GM21423 (cell line): ENCODE results near the gene EIF4E3.

Experiments used
- ATAC-seq: cut with Tn5 transposase; IDR thresholded peaks from one replicate; pipeline ENCODE4 v1.9.1; 2021; ENCODE audit warnings: mild to moderate bottlenecking, moderate library complexity; ENCODE audit not compliant: unreplicated experiment

Gene EIF4E3

DNA sequence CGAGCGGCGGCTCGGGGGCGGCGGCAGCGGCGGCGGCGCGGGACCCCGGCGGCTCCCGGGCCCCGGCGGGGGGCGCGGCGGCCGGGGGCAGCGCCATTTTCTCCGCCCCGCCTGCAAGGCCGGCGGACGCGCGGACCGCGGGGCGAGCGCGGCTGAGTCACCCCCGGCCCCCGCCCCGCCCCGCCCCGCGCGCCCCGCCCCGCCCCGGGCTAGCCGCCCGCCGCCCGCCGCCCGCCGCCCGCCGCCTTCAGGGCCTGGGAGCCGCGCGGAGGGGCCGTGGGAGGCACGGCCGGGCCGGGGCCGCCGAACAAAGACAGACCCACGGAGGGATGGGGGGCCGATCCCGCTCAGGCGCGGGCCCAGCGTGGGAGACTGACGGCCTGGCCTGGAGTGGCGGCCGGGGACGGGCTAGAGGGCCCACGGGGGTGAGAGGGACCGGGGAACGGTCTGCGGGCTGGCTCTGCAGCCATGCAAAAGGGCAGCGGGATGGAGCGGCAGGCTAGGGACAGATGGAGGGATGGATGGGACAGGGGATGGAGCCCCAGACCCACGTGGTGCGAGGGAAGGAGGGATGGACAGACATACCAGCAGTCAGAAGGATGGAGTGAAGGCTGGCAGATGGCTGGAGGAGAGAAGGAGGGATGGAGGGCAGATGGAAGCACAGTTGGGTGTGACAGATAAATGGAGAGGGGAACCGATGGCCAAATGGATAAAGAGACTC lies at the start of gene EIF4E3:
Gene EIF4E3 (minus strand): TSS at position 132 of the 721 bp plus-strand sequence. CDS start 35 bp downstream, at position 97.
- ATAC-seq = peak; percentile 31

DNA sequence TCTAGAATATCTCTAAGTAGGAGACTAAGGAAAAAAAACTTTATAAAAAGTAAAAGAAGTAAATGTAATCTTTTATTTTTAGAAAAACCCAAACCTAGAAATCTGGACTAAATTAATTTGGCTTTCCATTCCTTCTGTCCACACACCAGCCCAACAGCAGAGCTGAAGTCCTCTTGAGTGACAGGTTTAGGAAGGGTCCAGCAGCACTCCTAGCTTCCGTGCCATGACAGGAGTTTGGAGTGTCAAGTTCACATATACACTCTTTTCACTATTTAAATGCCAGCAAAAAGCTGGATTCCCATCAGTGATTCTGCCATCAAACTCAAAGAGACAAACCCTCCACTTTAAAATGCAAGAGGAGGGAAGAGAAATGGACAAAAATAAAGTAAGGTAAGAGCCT lies 46.7 kb upstream of the EIF4E3 start:
- no peak for ATAC-seq

DNA sequence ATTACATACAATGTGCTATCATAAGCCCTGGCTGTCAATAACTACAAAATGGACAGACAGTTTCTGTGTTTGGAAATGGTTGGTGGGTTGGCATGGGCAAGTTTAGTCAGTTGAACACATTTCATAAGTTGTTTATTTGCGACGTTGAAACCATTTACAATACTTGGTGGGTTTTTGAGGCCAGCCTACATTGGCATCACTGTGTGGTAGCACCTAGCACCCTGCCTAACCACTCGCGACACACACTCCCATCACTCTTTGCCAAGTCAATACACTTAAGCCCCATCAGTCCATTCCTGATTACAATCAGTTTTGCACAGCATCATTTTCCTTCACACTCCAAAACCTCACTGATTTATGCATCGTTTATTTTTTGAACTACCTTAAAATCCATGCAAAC lies 45.9 kb upstream of the EIF4E3 start:
- ATAC-seq = no peak

DNA sequence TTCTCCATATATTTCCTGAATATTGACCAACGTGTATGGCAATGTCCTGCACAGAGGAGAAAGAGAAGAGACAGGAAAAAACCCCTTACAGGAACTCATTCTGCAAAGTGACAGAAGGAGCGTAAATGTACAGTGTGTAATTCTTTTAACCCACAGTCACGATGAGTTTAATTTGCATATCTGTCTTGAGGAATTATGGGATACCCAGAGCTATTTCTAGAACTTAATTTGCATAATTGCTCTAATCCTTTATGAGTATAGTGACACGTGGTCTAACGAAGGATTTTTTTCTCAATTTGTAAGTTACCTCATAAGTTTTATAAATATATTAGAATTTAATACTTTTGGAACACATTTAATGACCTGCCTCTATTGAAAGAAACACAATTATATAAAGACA lies 38.2 kb upstream of the EIF4E3 start:
- no peak for ATAC-seq

DNA sequence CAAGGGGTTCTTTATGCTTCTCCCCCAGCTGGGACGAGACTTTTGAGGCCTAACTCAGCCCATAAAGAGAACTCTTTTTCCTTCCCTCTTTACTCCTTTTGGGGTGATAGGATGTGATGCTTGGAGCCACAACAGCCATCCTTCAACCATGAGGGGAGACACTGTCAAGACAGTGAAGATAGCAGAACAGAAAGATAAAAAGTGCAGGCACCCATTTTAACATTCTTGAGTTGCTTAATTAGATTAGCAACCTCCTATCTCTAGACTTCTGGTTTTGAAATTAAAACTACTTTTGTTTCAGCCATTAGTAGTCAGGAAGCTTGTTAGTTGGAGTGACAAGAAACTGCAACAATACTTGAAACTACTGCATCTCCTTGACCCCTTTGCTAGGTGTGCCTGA lies 34.9 kb upstream of the EIF4E3 start:
- no peak for ATAC-seq

DNA sequence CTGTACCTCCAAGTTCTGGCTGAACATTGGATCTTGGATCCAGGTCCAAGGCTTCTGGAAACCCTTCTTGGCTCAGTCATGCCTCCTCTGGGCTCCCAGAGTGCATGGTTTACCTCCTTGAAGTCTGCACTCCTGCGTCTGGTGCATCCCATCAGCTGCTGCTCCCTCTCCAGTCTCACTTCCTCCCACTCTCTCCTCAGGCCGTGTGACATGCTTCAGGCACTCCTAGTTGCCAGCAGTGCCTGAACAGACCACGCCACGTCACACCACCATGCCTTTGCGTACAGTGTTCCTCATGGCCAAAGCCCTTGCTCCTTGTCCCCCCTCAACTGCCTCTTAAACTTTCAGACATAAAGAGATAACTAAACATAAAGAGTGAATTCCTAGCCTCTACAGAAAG lies 34.2 kb upstream of the EIF4E3 start:
- ATAC-seq = no peak

DNA sequence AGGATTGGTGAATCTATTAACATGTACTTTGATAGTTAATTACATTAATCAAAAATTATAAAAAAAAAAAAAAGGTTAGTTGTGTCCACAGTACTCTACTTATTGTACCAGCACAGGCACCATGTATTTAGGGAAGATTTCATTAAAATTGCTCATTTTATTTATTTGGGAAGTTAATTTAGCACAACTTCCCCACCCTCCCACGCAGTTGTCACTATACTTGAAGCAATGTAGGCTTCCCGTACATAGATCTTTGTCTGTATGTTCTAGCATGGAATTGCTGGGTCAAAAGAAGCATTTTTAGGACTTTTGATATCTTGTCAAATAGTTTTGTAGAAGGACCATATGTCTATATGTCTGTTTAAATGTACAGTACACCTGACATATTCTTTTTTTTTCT lies 32.9 kb upstream of the EIF4E3 start:
- ATAC-seq = no peak

DNA sequence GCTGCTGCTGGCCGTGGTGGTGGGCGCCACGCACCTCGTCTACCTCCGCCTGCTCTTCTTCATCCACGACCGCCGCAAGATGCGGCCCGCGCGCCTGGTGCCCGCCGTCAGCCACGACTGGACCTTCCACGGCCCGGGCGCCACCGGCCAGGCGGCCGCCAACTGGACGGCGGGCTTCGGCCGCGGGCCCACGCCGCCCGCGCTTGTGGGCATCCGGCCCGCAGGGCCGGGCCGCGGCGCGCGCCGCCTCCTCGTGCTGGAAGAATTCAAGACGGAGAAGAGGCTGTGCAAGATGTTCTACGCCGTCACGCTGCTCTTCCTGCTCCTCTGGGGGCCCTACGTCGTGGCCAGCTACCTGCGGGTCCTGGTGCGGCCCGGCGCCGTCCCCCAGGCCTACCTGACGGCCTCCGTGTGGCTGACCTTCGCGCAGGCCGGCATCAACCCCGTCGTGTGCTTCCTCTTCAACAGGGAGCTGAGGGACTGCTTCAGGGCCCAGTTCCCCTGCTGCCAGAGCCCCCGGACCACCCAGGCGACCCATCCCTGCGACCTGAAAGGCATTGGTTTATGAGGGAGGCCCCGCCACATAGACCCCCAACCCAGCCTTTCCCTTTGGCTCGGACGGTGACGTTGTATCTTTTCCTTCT lies 29.5 kb upstream of the EIF4E3 start:
- ATAC-seq = no peak

DNA sequence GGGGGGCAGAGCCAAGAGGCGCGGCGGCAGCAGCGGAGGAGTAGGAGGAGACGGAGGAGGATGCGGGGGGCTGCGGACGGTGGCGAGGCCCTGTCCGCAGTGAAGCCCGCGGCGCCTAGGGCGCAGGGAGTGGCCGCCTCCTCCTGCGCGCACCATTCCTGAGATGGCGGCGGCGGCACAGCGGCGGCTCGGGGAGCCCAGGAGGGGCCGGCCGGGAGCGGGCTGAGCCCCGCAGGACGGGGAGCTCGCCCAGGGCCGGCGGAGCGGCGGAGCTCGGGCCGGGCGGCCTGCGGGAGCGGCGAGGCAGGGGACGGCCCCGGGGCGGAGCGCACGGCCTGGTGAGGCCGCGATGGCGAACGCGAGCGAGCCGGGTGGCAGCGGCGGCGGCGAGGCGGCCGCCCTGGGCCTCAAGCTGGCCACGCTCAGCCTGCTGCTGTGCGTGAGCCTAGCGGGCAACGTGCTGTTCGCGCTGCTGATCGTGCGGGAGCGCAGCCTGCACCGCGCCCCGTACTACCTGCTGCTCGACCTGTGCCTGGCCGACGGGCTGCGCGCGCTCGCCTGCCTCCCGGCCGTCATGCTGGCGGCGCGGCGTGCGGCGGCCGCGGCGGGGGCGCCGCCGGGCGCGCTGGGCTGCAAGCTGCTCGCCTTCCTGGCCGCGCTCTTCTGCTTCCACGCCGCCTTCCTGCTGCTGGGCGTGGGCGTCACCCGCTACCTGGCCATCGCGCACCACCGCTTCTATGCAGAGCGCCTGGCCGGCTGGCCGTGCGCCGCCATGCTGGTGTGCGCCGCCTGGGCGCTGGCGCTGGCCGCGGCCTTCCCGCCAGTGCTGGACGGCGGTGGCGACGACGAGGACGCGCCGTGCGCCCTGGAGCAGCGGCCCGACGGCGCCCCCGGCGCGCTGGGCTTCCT lies 28.8 kb upstream of the EIF4E3 start, which contains the start of gene GPR27:
Gene GPR27 (plus strand): TSS at position 155 of the 909 bp plus-strand sequence. CDS start 195 bp downstream, at position 350.
- ATAC-seq = no peak

DNA sequence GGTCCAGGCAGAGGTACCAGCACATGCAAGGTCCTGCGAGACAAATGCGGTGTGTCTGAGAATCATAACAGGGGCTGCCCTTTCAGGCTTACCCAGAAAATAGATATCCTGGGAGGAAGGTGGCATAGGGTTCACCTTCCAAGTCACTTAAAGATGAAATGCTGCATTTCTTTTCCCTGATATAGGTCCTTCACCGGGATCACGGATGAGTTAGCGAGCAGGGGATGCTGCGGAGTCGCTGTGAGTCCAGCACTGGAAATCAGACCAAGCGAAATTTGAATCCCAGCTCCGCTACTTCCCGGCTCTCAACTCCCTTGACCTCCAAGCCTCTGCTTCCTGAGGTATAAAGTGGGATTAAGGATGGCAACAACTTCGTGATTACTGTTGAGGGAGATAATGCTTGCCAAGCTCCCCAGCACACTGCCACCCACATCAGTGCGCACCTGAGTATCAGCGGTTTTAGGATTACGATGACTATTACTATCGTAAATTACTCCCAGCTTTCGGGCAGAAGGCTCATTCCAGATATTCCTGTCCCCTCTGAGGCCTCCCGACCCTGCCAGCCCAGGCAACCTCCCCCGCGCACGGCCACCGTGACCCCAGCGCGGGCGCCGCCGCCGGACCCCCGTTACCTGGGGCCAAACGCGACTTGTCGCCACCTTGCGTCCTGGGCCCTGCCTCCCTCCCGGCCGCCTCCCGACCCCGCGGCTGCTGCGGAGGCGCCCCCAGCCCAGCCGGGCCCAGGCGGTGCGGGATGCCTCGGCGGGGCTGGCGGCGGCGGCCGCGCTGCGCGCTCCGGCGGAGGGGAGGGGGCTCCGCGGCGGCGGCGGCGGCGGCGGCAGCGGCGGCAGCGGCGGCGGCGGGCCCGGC lies 27.9 kb upstream of the EIF4E3 start:
- ATAC-seq = no peak

DNA sequence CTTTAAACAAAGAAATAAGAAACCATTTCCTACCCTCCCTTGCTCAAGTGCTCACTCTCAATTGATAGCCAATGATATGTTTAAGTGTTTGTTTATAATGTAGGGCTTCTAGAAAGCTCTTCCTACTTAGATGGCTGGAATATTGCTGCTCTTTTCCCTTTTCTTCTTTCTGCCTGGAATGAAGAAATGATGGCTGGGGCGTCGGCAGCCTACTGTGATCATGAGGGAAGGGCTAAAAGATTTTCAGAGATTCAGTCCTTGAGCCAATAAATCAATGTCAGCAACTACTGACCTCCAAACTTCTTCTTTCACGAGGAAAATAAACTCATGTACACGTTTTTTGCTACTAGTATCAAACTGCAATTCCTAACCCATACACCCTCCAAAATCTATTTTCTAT lies 26.4 kb upstream of the EIF4E3 start:
- ATAC-seq = no peak

DNA sequence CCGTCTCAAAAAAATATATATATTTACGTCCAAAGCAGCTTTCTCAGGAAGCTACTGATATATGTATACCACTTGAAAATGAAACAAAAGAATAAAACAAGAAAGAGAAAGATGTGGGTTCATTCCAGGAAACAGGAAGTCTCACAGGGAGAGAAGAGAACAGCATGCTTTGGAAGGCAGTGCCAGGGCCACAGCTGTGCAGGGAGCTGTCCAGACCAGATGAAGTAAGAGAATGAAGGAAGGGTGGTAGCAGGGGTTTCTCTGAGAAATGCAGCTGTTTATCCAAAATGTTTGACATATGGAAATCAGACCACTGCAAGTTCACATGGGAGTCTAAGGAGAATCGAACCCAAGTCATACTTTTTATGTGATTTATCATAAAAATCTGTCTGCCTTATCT lies 19.5 kb upstream of the EIF4E3 start:
- ATAC-seq = no peak

DNA sequence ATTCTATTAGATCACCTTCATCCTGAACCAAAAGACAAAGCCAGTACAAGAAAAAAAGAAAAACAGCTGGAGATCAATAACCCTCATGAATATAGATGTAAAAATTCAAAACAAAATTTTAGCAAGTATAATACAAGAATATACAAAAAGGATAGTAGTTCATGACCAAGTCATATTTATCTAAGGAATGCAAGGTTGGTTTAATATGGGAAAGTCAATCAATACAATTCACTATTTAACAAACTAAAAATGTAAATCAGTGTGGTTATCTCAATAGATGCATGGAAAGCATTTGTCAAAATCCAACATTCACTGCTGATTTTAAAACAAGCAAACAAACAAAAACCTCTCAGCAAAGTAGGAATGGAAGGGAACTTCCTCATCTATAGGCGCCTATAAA lies 17.4 kb upstream of the EIF4E3 start:
- ATAC-seq = no peak

DNA sequence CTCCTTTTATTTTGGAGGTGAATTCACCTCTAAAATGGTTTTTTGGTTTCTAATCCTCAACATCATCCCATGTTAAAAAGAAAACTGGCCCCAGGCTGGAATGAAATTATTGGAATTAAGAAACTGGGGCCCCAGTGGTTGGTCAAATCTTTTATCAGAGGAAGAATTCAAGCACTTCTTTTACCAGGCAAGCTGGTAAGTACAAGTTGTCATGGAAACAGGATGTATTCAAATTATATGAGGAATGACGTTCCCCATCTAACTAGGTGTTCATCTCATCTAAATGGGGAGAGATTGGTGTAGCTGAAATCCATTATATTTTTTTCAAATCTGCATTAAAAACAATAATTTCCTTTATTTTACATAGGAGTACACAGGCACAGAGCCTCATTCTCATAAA lies 9.7 kb upstream of the EIF4E3 start:
- no peak for ATAC-seq

DNA sequence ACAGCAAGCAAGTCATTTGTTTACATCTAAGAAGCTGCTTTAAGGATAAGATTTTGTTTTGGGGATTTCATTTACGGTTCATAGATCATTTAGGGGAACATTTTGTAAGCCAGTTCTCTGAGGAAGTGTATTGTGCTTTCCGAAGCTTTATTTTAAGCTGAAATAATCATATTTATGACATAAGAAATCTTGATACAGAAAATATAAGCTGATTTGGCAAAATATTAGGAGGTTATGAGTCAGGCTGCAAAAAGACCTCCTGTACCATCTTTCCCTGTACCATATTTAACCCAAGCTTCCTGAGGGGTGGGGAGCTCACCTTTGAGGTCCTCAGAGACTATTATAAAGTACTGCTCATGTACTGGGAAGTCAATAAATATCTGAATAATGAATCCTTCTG lies 8.1 kb upstream of the EIF4E3 start:
- no peak for ATAC-seq

DNA sequence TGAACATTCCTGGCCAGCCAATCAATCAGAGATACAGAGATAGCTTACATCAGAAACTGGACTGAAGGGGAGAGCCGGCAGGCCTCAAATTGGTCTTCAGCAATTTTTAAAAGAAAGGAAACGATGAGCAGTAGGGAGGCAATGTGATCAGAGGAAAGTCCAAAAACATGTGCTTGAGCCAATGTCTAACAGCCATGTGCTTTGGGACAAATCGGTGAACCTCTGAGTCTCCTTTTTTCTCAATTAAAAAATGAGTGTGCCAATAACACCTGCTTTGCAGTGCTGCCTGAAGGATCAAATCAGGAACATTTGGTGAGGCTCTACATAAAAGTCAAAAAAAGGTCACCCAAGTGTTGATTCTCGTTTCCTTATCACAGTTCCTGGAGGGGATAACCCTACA lies 7.4 kb upstream of the EIF4E3 start:
- no peak for ATAC-seq

DNA sequence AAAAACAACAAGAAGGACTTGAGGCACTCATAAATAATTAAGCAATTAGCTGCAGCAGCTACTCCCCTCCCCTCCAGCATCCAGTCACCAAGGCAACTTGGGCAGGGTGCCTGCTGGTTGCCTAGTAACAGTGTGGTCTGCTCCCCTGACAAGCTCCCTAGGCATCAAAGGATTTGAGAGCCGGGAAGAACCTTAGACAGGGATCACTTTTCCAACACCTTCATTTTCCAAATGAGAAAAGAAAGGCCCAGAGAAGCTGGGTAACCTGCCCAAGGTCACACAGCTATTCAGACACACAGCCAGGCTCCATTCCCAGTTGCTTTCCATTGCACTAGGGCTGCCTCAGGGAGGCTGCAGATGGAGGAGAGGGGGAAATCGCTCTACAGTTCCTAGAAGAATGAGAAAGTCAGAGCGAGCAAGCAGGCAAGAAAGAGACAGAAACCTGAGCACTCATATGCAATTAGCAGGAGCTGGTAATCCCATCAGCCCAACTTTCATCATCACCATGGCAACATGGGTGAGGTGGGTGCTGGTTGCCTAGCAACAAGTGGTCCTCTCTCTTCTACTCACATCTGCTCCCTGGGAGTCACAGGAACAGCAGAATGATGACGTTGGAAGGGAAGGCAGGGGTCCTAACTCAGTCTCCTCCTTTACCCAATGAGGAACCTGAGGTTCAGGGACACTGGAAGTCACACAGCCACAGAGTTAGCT lies 3.6 kb upstream of the EIF4E3 start:
- ATAC-seq = no peak

DNA sequence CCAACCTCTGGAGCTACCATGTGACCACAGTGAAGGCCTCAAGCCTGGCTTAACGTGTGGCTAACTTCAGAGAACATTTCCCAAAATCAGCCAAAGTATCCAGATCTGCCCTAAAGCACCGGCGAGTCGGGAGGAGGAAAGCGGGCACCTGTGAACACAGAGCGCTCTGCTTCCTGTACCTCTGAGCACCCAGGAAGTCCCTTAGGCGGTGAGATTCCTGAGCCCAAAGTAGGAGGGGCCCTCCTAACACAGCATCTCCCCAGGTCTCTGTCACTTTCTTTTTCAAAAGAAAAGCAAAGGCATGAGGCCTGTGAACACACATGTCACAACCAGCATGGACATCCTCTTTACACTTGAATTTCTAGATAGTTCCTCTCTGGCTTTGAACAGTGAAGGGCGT lies 944 bp upstream of the EIF4E3 start:
- no peak for ATAC-seq

DNA sequence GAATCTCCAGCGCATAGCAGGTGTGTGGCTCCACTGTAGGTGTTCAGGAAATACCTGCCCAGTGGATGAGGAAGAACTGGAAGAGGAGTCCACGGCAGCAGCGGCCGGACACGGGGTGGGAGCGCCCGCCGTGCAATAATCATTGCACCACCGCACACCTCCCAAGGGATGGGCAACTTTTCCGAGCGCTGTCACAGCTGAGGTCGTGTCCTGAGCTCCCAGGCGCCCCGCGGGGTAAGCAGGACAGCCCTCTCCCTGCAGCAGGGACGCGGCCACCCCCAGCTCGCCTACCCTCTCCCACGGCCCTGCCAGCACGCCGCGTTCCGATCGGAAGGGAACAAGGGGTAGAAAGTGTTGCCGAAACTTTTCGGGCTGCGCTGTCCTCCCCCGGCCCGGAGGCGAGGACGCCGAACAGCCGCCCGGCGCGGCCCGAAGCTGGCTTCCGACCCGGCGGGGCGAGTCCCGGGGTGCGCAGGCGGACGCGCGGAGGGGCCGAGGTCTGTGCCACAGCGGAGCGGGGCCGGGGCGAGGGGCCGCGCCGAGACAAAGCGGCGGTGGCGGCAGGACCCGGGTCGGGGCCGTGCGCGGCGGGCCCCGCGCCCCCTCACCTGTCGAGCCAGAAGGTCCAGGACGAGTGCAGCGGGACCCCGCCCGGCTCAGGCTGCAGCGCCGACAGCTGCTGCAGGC lies 475 bp downstream of the EIF4E3 start:
- ATAC-seq = peak; percentile 40

DNA sequence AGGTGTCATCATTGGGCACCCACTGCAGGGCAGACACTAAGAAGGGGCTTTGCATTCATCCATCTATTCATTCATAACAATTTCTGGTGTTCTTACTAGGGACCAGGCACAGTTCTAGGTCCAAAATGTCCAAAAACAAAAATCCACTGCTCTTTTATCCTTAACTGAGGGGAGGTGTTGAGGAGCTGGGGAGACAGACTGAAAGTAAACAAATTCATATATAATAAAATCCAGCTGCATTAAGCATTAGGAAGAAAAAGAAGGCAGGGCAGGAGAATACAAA lies 1.1 kb downstream of the EIF4E3 start:
- no peak for ATAC-seq
